Measurements from ENCODE around the gene IQGAP3.

Gene IQGAP3

DNA sequence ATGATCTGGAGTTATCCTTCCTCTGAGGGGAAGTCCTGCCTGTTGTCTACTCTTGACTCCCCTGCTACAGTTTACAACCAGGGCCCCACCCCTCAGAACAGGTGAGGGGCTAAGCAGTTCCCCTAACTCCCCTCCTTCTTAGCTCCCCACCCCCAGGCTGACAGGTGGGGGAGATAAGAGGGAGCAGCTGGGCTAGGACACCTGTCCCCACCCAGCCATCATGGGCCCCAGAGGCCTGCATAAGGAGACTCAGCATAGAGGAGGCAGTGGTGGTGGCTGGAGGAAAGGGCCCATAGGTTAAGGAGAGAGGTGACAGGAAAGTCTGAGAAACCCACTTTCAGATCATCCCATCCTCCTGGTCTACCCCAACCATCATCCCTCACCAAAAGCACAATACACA, 78.6 kb downstream of the IQGAP3 start:
- no peak for DNase-seq
- peaks cover 23% of the 10 kb centered on the region for H3K79me1 ChIP-seq (replicated peaks; ENCODE audit: low read length, poor library complexity, severe bottlenecking)

DNA sequence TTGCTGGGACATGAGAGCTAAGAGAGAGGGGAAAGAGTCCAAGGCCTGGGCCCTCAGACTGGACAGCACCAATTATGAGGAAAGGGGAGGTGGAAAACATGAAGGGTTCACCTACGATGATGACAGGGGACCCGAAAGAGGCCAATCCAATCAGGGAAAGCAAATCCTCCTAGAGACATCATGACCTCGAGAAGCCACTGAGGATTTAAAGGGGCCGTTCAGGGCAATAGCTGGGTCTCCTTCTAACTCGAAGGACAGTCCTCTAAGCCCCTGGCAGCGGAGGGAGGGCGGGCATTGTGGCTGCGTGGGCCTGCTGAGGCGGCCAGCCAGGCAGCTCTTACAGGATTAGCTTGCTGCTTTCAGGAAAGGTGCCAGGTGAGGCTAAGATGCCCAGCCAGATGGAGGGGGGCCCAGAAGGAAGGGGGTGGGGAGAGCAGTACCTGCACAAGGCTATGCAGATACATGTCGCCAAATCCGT, 79.2 kb downstream of the IQGAP3 start:
- 85% methylated on average over 11 of the region's 11 CpGs for WGBS

More for the DNA sequence above, 78.6 kb downstream of the IQGAP3 start:
- no peak overlapping the region for H3K23ac ChIP-seq (ENCODE audit: low read length in 2 of 2)
- no peak overlapping the region for H2BK15ac ChIP-seq (ENCODE audit: low read depth, poor library complexity, severe bottlenecking)
- no peak overlapping the region for H3K18ac ChIP-seq (ENCODE audit: low read depth in 1 of 2, low read length in 2 of 2)
- no peak overlapping the region for H3K14ac ChIP-seq (ENCODE audit: low read length in 2 of 2)
- H3K4ac ChIP-seq (ENCODE audit: low read depth in 1 of 2, low read length in 2 of 2): no peak overlapping the region
- H3K9me3 ChIP-seq (ENCODE audit: control insufficient read depth, low read length): no peaks in the 10 kb centered on the region
- no peak overlapping the region for H3K4me3 ChIP-seq (ENCODE audit: insufficient read depth in 1 of 2, low read depth in 1 of 2, low read length in 2 of 2)
- no peak overlapping the region for H2AFZ ChIP-seq (ENCODE audit: low read depth, low read length)
- peaks cover 65% of the 10 kb centered on the region for H3K4me1 ChIP-seq (ENCODE audit: control insufficient read depth, insufficient read depth, low read depth, low read length)
- H2AK5ac ChIP-seq (ENCODE audit: low read length, severe bottlenecking): no peak overlapping the region
- peak overlapping the region; percentile 39 for H3K9ac ChIP-seq (ENCODE audit: low read length)
- no peak overlapping the region for H4K8ac ChIP-seq (ENCODE audit: low read length)
- no peak overlapping the region for H3K27ac ChIP-seq (ENCODE audit: low read length, poor library complexity, severe bottlenecking)
- peaks cover 18 to 26% of the 10 kb centered on the region in 2 experiments for H3K36me3 ChIP-seq (ENCODE audit: control insufficient read depth in 1 of 2, insufficient read depth in 2 of 2, low read depth in 1 of 2, low read length in 2 of 2)
- H4K91ac ChIP-seq (ENCODE audit: low read length): no peak overlapping the region
- H3K4me2 ChIP-seq (ENCODE audit: low read length, poor library complexity, severe bottlenecking): no peak overlapping the region
- no peak overlapping the region for H2BK12ac ChIP-seq (ENCODE audit: low read length in 2 of 2)
- H3K27me3 ChIP-seq (ENCODE audit: control insufficient read depth in 1 of 2, insufficient read depth in 1 of 2, low read length in 2 of 2): no peaks in the 10 kb centered on the region
- H2BK5ac ChIP-seq (ENCODE audit: low read depth, low read length, poor library complexity, severe bottlenecking): no peak overlapping the region
- no peak overlapping the region for H2BK120ac ChIP-seq (ENCODE audit: low read depth, low read length)

DNA sequence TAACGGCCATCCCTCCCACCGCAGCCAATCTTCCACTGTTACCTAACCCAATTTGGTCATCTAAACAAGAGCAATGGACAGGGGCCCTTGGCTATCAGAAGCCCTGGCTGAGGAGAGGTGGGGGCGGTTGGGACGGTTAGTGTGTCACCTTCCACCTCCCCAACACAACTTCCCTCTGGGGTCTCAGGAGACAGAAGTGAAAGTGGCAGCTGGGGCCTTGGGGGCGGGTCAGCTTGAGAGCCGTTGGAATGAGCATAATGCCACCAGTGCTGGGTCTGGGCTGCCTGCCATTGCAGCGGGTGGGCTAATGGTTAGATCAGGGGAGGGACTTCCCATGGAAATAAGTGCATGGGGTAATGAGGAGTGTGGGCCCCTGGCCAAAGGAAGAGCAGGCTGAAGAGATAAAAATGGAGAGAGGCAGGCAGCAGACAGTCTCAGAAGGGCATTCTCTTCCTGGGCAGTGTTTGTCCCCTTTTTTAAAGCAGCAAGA, 79.7 kb downstream of the IQGAP3 start:
- Histone ChIP-seq H3K4ac (ENCODE audit: low read depth in 1 of 2, low read length in 2 of 2) (no peak overlapping the region), H3K9me3 (ENCODE audit: control insufficient read depth, low read length) (no peaks in the 10 kb centered on the region), H3K27ac (ENCODE audit: low read length, poor library complexity, severe bottlenecking) (no peak overlapping the region), H2AFZ (ENCODE audit: low read depth, low read length) (no peak overlapping the region), H3K23ac (ENCODE audit: low read length in 2 of 2) (no peak overlapping the region), H3K9ac (ENCODE audit: low read length) (peak overlapping the region; percentile 39), H4K8ac (ENCODE audit: low read length) (no peak overlapping the region), H3K79me1 (replicated peaks; ENCODE audit: low read length, poor library complexity, severe bottlenecking) (peaks cover 26% of the 10 kb centered on the region), H2BK15ac (ENCODE audit: low read depth, poor library complexity, severe bottlenecking) (no peak overlapping the region), H3K4me2 (ENCODE audit: low read length, poor library complexity, severe bottlenecking) (no peak overlapping the region), H2BK5ac (ENCODE audit: low read depth, low read length, poor library complexity, severe bottlenecking) (no peak overlapping the region), H2BK12ac (ENCODE audit: low read length in 2 of 2) (no peak overlapping the region), H3K4me1 (ENCODE audit: control insufficient read depth, insufficient read depth, low read depth, low read length) (peaks cover 68% of the 10 kb centered on the region), H3K27me3 (ENCODE audit: control insufficient read depth in 1 of 2, insufficient read depth in 1 of 2, low read length in 2 of 2) (no peaks in the 10 kb centered on the region), H2AK5ac (ENCODE audit: low read length, severe bottlenecking) (no peak overlapping the region), H3K4me3 (ENCODE audit: insufficient read depth in 1 of 2, low read depth in 1 of 2, low read length in 2 of 2) (no peak overlapping the region), H3K36me3 (ENCODE audit: control insufficient read depth in 1 of 2, insufficient read depth in 2 of 2, low read depth in 1 of 2, low read length in 2 of 2) (peaks cover 18 to 30% of the 10 kb centered on the region in 2 experiments), H3K14ac (ENCODE audit: low read length in 2 of 2) (no peak overlapping the region), H4K91ac (ENCODE audit: low read length) (no peak overlapping the region), H2BK120ac (ENCODE audit: low read depth, low read length) (no peak overlapping the region), H3K18ac (ENCODE audit: low read depth in 1 of 2, low read length in 2 of 2) (no peak overlapping the region)
- WGBS: 82% methylated on average over 5 of the region's 7 CpGs
- no peak for DNase-seq

More for the DNA sequence above, 79.2 kb downstream of the IQGAP3 start:
- H3K79me1 ChIP-seq (replicated peaks; ENCODE audit: low read length, poor library complexity, severe bottlenecking): peaks cover 23% of the 10 kb centered on the region
- H3K36me3 ChIP-seq (ENCODE audit: control insufficient read depth in 1 of 2, insufficient read depth in 2 of 2, low read depth in 1 of 2, low read length in 2 of 2): peaks cover 18 to 26% of the 10 kb centered on the region in 2 experiments
- peak overlapping the region; percentile 39 for H3K9ac ChIP-seq (ENCODE audit: low read length)
- H3K27me3 ChIP-seq (ENCODE audit: control insufficient read depth in 1 of 2, insufficient read depth in 1 of 2, low read length in 2 of 2): no peaks in the 10 kb centered on the region
- H3K9me3 ChIP-seq (ENCODE audit: control insufficient read depth, low read length): no peaks in the 10 kb centered on the region
- no peak overlapping the region for H3K14ac ChIP-seq (ENCODE audit: low read length in 2 of 2)
- no peak overlapping the region for H4K91ac ChIP-seq (ENCODE audit: low read length)
- H3K27ac ChIP-seq (ENCODE audit: low read length, poor library complexity, severe bottlenecking): no peak overlapping the region
- H2BK120ac ChIP-seq (ENCODE audit: low read depth, low read length): no peak overlapping the region
- H2BK5ac ChIP-seq (ENCODE audit: low read depth, low read length, poor library complexity, severe bottlenecking): no peak overlapping the region
- no peak overlapping the region for H3K18ac ChIP-seq (ENCODE audit: low read depth in 1 of 2, low read length in 2 of 2)
- H2BK12ac ChIP-seq (ENCODE audit: low read length in 2 of 2): no peak overlapping the region
- no peak overlapping the region for H3K4ac ChIP-seq (ENCODE audit: low read depth in 1 of 2, low read length in 2 of 2)
- H2BK15ac ChIP-seq (ENCODE audit: low read depth, poor library complexity, severe bottlenecking): no peak overlapping the region
- H2AFZ ChIP-seq (ENCODE audit: low read depth, low read length): no peak overlapping the region
- H4K8ac ChIP-seq (ENCODE audit: low read length): no peak overlapping the region
- peaks cover 67% of the 10 kb centered on the region for H3K4me1 ChIP-seq (ENCODE audit: control insufficient read depth, insufficient read depth, low read depth, low read length)
- H3K23ac ChIP-seq (ENCODE audit: low read length in 2 of 2): no peak overlapping the region
- no peak overlapping the region for H3K4me2 ChIP-seq (ENCODE audit: low read length, poor library complexity, severe bottlenecking)
- H2AK5ac ChIP-seq (ENCODE audit: low read length, severe bottlenecking): no peak overlapping the region
- no peak overlapping the region for H3K4me3 ChIP-seq (ENCODE audit: insufficient read depth in 1 of 2, low read depth in 1 of 2, low read length in 2 of 2)
- DNase-seq: no peak

DNA sequence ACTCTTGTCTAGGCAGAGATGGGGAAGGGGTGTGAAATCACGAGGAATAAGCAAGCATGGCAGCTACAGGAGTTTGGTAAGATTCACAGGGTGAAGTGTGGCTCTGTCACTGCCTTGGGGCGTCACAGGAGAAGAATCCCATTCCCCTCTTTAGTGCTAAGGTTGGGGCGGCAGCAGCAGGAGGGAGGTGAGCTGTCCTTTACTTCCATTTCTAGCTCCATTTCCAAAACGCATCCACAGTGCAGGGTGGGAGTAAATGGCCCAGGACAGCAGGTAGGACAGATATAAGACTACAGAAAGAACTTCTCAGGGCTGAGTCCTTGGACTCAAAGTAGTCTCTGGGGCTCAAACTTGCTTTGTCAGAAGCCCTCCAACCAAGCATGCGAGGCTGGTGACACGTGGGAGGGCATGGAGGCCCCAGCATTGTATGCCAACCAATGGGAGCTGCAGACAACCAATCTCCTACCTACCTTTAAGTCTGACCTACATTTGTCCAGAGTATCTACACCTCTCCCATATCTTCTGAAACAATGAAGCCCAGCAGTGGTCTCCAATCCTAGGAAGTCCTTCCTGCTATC, 80.3 kb downstream of the IQGAP3 start:
- H3K27me3 ChIP-seq (ENCODE audit: control insufficient read depth in 1 of 2, insufficient read depth in 1 of 2, low read length in 2 of 2): no peaks in the 10 kb centered on the region
- peaks cover 18 to 27% of the 10 kb centered on the region in 2 experiments for H3K36me3 ChIP-seq (ENCODE audit: control insufficient read depth in 1 of 2, insufficient read depth in 2 of 2, low read depth in 1 of 2, low read length in 2 of 2)
- H3K79me1 ChIP-seq (replicated peaks; ENCODE audit: low read length, poor library complexity, severe bottlenecking): peaks cover 28% of the 10 kb centered on the region
- no peaks in the 10 kb centered on the region for H3K9me3 ChIP-seq (ENCODE audit: control insufficient read depth, low read length)
- H3K4me3 ChIP-seq (ENCODE audit: insufficient read depth in 1 of 2, low read depth in 1 of 2, low read length in 2 of 2): no peak overlapping the region
- 88% methylated on average over 6 of the region's 6 CpGs for WGBS
- H2AFZ ChIP-seq (ENCODE audit: low read depth, low read length): no peak overlapping the region
- no peak overlapping the region for H3K23ac ChIP-seq (ENCODE audit: low read length in 2 of 2)
- no peak overlapping the region for H3K4ac ChIP-seq (ENCODE audit: low read depth in 1 of 2, low read length in 2 of 2)
- H4K91ac ChIP-seq (ENCODE audit: low read length): no peak overlapping the region
- no peak overlapping the region for H3K14ac ChIP-seq (ENCODE audit: low read length in 2 of 2)
- H3K9ac ChIP-seq (ENCODE audit: low read length): no peak overlapping the region
- no peak overlapping the region for H3K27ac ChIP-seq (ENCODE audit: low read length, poor library complexity, severe bottlenecking)
- H2BK5ac ChIP-seq (ENCODE audit: low read depth, low read length, poor library complexity, severe bottlenecking): no peak overlapping the region
- H3K4me1 ChIP-seq (ENCODE audit: control insufficient read depth, insufficient read depth, low read depth, low read length): peaks cover 63% of the 10 kb centered on the region
- peak overlapping the region in 1 of 2 experiments; percentile 22 for H3K18ac ChIP-seq (ENCODE audit: low read depth in 1 of 2, low read length in 2 of 2)
- DNase-seq: no peak
- H4K8ac ChIP-seq (ENCODE audit: low read length): no peak overlapping the region
- H2AK5ac ChIP-seq (ENCODE audit: low read length, severe bottlenecking): no peak overlapping the region
- H2BK15ac ChIP-seq (ENCODE audit: low read depth, poor library complexity, severe bottlenecking): no peak overlapping the region
- no peak overlapping the region for H2BK12ac ChIP-seq (ENCODE audit: low read length in 2 of 2)
- no peak overlapping the region for H2BK120ac ChIP-seq (ENCODE audit: low read depth, low read length)
- H3K4me2 ChIP-seq (ENCODE audit: low read length, poor library complexity, severe bottlenecking): no peak overlapping the region

All from mesenchymal stem cell (in vitro differentiated cells and primary cell).